IMR-90 (cell line): ENCODE data around the gene KRCC1. TPM values are rescaled to one million over a fixed set of nuclear protein-coding genes. Genes with fewer than 3 reads are reported as not detected.

Experiments
- ATAC-seq: fragments of 200-7000 bp; cut with Tn5 transposase; 2 replicates; pipeline ENCODE4 v1.9.1; 2020; ENCODE audit warnings: low read depth, mild to moderate bottlenecking, moderate library complexity
- BruUV-seq: library from RNA; stranded (reverse); fragments of 400-500 nt; replicated peaks from 2 replicates; lab custom pipeline; 2021; lab: Mats Ljungman, UMichigan
- CTCF ChIA-PET: fragments of 300-600 bp; formaldehyde crosslinking; extraction: SDS; loops from one replicate; lab custom pipeline; 2021; ENCODE audit warnings: antibody characterized with exemption; lab: Yijun Ruan, JAX
- POLR2A ChIA-PET: fragments of 300-600 bp; sonication (Branson Sonifier 250); formaldehyde crosslinking; loops from one replicate; lab custom pipeline; 2022; ENCODE audit warnings: antibody characterized with exemption; ENCODE audit not compliant: unreplicated experiment; lab: Charles Lee
- DNase-seq: peaks from one replicate; pipeline ENCODE4 v3.0.0; 2013
- H2AFZ ChIP-seq: replicated peaks from 2 replicates; pipeline ENCODE3; 2013; ENCODE audit warnings: low read length, mild to moderate bottlenecking; ENCODE audit not compliant: poor library complexity
- H2AK5ac ChIP-seq: 2 replicates; pipeline ENCODE4 v1.6.1; 2013; ENCODE audit warnings: low read depth, low read length, inconsistent platforms
- H2AK9ac ChIP-seq: replicated peaks from 2 replicates; pipeline ENCODE3; 2013; ENCODE audit warnings: mild to moderate bottlenecking, low read depth, low read length, moderate library complexity; ENCODE audit not compliant: poor library complexity
- H2BK120ac ChIP-seq: 2 replicates; pipeline ENCODE4 v1.6.1; 2013; ENCODE audit warnings: low read depth, low read length, inconsistent platforms
- H2BK15ac ChIP-seq: 3 replicates; pipeline ENCODE4 v1.6.1; 2013; ENCODE audit warnings: low read depth, low read length, inconsistent platforms
- H2BK20ac ChIP-seq: 2 replicates; pipeline ENCODE4 v1.6.1; 2013; ENCODE audit warnings: low read depth, mild to moderate bottlenecking, inconsistent platforms, low read length, moderate library complexity
- H2BK5ac ChIP-seq: 2 replicates; pipeline ENCODE4 v1.6.1; 2013; ENCODE audit warnings: mild to moderate bottlenecking, low read depth, low read length, inconsistent platforms; ENCODE audit not compliant: poor library complexity, severe bottlenecking
- H3K14ac ChIP-seq: replicated peaks from 2 replicates; pipeline ENCODE4 v1.6.1; 2013; ENCODE audit warnings: low read depth, low read length, inconsistent platforms
- H3K18ac ChIP-seq: 2 replicates; pipeline ENCODE4 v1.6.1; 2013; ENCODE audit warnings: low read depth, low read length, control low read depth
- H3K23ac ChIP-seq: 2 replicates; pipeline ENCODE4 v1.6.1; 2013; ENCODE audit warnings: low read depth, low read length, inconsistent platforms
- H3K27ac ChIP-seq: 2 replicates; pipeline ENCODE4 v1.5.1; 2013; ENCODE audit warnings: mild to moderate bottlenecking, control low read depth, low read length; ENCODE audit not compliant: insufficient read depth
- H3K27me3 ChIP-seq: 2 replicates; pipeline ENCODE4 v1.6.1; 2013; ENCODE audit warnings: low read length; ENCODE audit not compliant: control insufficient read depth, insufficient read depth
- H3K36me3 ChIP-seq: 2 replicates; pipeline ENCODE4 v1.6.1; 2013; ENCODE audit warnings: low read length, mixed read lengths; ENCODE audit not compliant: control insufficient read depth, insufficient read depth
- H3K4ac ChIP-seq: 2 replicates; pipeline ENCODE4 v1.6.1; 2013; ENCODE audit warnings: low read depth, low read length, inconsistent platforms
- H3K4me1 ChIP-seq: 2 replicates; pipeline ENCODE4 v1.6.1; 2013; ENCODE audit warnings: low read length, mixed read lengths; ENCODE audit not compliant: control insufficient read depth, insufficient read depth
- H3K4me2 ChIP-seq: 2 replicates; pipeline ENCODE4 v1.6.1; 2013; ENCODE audit warnings: low read depth, mild to moderate bottlenecking, control low read depth, low read length, moderate library complexity
- H3K4me3 ChIP-seq: 2 replicates; pipeline ENCODE4 v1.5.1; 2013; ENCODE audit warnings: low read depth, mild to moderate bottlenecking, control low read depth, low read length, moderate library complexity; ENCODE audit not compliant: insufficient read depth
- H3K56ac ChIP-seq: 2 replicates; pipeline ENCODE4 v1.6.1; 2013; ENCODE audit warnings: low read length, inconsistent platforms; ENCODE audit not compliant: insufficient read depth; ENCODE audit errors: extremely low read depth
- H3K79me1 ChIP-seq, 2 experiments: 2 replicates each; pipeline ENCODE4 v1.6.1; 2013; ENCODE audit warnings: low read length in 2 of 2, inconsistent platforms in 1 of 2, low read depth in 1 of 2
- H3K9ac ChIP-seq: 2 replicates; pipeline ENCODE4 v1.6.1; 2013; ENCODE audit warnings: low read depth, low read length, control low read depth
- H3K9me1 ChIP-seq: 2 replicates; pipeline ENCODE4 v1.6.1; 2013; ENCODE audit warnings: low read length, inconsistent platforms; ENCODE audit not compliant: insufficient read depth
- H3K9me3 ChIP-seq: 2 replicates; pipeline ENCODE4 v1.6.1; 2013; ENCODE audit warnings: low read length; ENCODE audit not compliant: control insufficient read depth, insufficient read depth
- H4K20me1 ChIP-seq: 2 replicates; pipeline ENCODE4 v1.6.1; 2013; ENCODE audit warnings: low read length, inconsistent platforms; ENCODE audit not compliant: insufficient read depth
- H4K5ac ChIP-seq: 2 replicates; pipeline ENCODE4 v1.6.1; 2013; ENCODE audit warnings: mild to moderate bottlenecking, low read depth, low read length, control low read depth
- H4K8ac ChIP-seq, 2 experiments: 2 replicates each; pipeline ENCODE4 v1.6.1; 2013; ENCODE audit warnings: low read depth in 2 of 2, low read length in 2 of 2, control low read depth in 1 of 2, inconsistent platforms in 1 of 2
- H4K91ac ChIP-seq: 2 replicates; pipeline ENCODE4 v1.6.1; 2013; ENCODE audit warnings: low read depth, low read length, inconsistent platforms; ENCODE audit not compliant: insufficient read depth
- CHD1 ChIP-seq: IDR thresholded peaks from 2 replicates; pipeline ENCODE4 v1.6.1; 2012; ENCODE audit warnings: low read depth, low read length, improper control_type of control experiment
- NFE2L2 ChIP-seq: fragments of 150-350 bp; IDR thresholded peaks from 2 replicates; pipeline ENCODE4 v1.6.1; 2016; ENCODE audit warnings: low read depth, mild to moderate bottlenecking, low read length
- RFX5 ChIP-seq: IDR thresholded peaks from 2 replicates; pipeline ENCODE4 v1.8.0; 2012; ENCODE audit warnings: low read depth, mild to moderate bottlenecking, low read length, moderate library complexity
- dilution Hi-C: fragments of 300-500 bp; cut with HindIII; formaldehyde crosslinking; loops from one replicate; pipeline ENCODE4 v1.14.3; 2018; ENCODE audit warnings: low sequenced_read_pairs; ENCODE audit not compliant: unreplicated experiment
- in situ Hi-C: fragments of 300-500 bp; cut with MboI; formaldehyde crosslinking; loops from 3 replicates; pipeline ENCODE4 v1.14.3; 2019; ENCODE audit warnings: low sequenced_read_pairs, inconsistent platforms, mixed read lengths
- intact Hi-C: fragments of 100-400 bp; cut with micrococcal nuclease; formaldehyde crosslinking; loops from 2 replicates; pipeline ENCODE4 v1.10.0; 2022
- polyA plus RNA-seq, 3 experiments: library from polyadenylated mRNA; depleted of rRNA; stranded (reverse); fragments of >200 nt; gene quantifications; 2 replicates each; pipeline ENCODE4 v1.2.3, GENCODE V29; 2012; ENCODE audit warnings: low replicate concordance in 1 of 3
- total RNA-seq: library from RNA; depleted of rRNA; stranded (reverse); fragments of >200 nt; gene quantifications from 2 replicates; pipeline ENCODE4 v1.2.3, GENCODE V29; 2012

Gene KRCC1
- total and polyA plus RNA-seq, 2 of the 4 experiments (the other 2 are of a cell fraction), result 14.3 to 16.5 TPM

DNA sequence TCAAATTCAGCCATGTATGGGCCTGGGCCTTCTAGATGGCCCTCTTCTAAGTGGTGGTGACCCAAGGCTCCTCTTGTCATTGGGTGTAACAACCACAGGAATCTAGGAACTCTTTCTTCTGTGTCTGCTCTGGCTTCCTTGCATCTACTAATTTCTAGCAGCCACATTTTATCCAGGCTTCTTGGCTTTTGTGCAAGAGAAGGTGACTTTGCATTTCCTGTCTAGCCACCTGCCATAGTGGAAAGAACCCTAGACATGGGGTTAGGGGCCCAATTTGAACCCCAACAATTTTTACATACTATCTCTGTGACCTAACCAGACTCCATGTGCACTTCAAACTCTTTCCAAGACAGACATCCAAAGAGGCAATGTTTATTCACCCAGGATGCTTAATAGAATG, 37.2 kb upstream of the KRCC1 start:
- no peaks in the 10 kb centered on the region for H4K20me1 ChIP-seq
- no peak overlapping the region for H3K23ac ChIP-seq
- no peak overlapping the region for H2BK20ac ChIP-seq
- in situ Hi-C loops, result no loop called here
- H4K91ac ChIP-seq, result no peak overlapping the region
- no TSS peak for BruUV-seq
- H3K79me1 ChIP-seq, result no peaks in the 10 kb centered on the region
- H3K36me3 ChIP-seq, result no peaks in the 10 kb centered on the region
- TF ChIP-seq RFX5 (no peak), CHD1 (no peak), NFE2L2 (no peak)
- no peaks in the 10 kb centered on the region for H3K9me1 ChIP-seq
- no peak overlapping the region for H2AFZ ChIP-seq
- H3K9me3 ChIP-seq, result no peaks in the 10 kb centered on the region
- no peak overlapping the region for H3K4me2 ChIP-seq
- no peak overlapping the region for H2AK9ac ChIP-seq
- no peaks in the 10 kb centered on the region for H3K4me1 ChIP-seq
- CTCF ChIA-PET, result no interaction called here
- no peak overlapping the region for H2BK5ac ChIP-seq
- no peak overlapping the region for H3K4me3 ChIP-seq
- H3K27me3 ChIP-seq, result peaks cover 15% of the 10 kb centered on the region
- H3K56ac ChIP-seq, result no peak overlapping the region
- no peak overlapping the region for H4K8ac ChIP-seq
- dilution Hi-C loops, result no loop called here
- H3K27ac ChIP-seq, result no peak overlapping the region
- no peak overlapping the region for H3K9ac ChIP-seq
- no peak overlapping the region for H3K14ac ChIP-seq
- no peak overlapping the region for H4K5ac ChIP-seq
- no peak overlapping the region for H2BK120ac ChIP-seq
- intact Hi-C loops, result no loop called here
- no peak overlapping the region for H2BK15ac ChIP-seq
- POLR2A ChIA-PET, result no interaction called here
- ATAC-seq (no peak), DNase-seq (no peak)
- H2AK5ac ChIP-seq, result no peak overlapping the region
- H3K18ac ChIP-seq, result no peak overlapping the region
- no peak overlapping the region for H3K4ac ChIP-seq
